Myocyte (in vitro differentiated cells): ENCODE results near the gene TERB1. TPM values are rescaled to one million over a fixed set of nuclear protein-coding genes. Genes with fewer than 3 reads are reported as not detected.

Experiments
- DNase-seq: peaks from one replicate; pipeline ENCODE4 v3.0.0-alpha.2; 2012; ENCODE audit warnings: low read depth
- total RNA-seq: library from RNA; depleted of rRNA; stranded (reverse); fragments of >200 nt; gene quantifications from 2 replicates; pipeline ENCODE4 v1.2.3, GENCODE V29; 2014

Gene TERB1
- total RNA-seq, 1 donor from 2014 or later = not detected

DNA sequence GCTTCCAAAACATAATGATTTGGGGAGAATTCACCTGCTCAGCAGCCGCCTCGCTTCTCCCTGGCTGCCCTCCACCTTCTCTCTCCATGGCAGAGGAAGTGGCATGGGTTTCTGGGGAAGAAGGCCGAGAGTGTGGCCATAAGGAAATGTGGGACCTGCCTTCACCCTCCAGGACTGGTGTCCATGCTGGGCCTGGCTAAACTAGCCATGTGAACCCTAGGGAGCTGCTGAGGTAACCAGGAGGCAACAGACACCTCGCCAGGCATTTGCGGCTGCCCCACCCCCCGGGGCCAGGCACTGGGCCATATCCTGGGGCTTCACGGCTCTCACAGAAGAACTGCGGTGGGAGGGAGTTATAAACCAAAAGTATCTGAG is 94.9 kb downstream of the TERB1 start:
- DNase-seq = no peak

GRCh38 chr16:66705790-66706505 is 95.4 kb downstream of the TERB1 start:
- DNase-seq = peak; percentile 47

Other genes starting within 250 kb of the TERB1 start
- 25.4 and 29.8 TPM in 2 replicates for gene CKLF, start 249.0 kb downstream of the TERB1 start, total RNA-seq
- gene CMTM1, start 235.1 kb downstream of the TERB1 start, total RNA-seq = 0.52 and 1.4 TPM in 2 replicates
- not detected in 2 replicates for gene CMTM2, start 222.1 kb downstream of the TERB1 start, total RNA-seq
- gene CMTM3, start 196.9 kb downstream of the TERB1 start, total RNA-seq = 19.0 and 21.2 TPM in 2 replicates
- gene CMTM4, start 104.8 kb downstream of the TERB1 start, total RNA-seq = 10.7 and 10.9 TPM in 2 replicates
- 108 and 137 TPM in 2 replicates for gene DYNC1LI2, start 50.0 kb downstream of the TERB1 start, total RNA-seq
- gene NAE1, start 29.4 kb upstream of the TERB1 start, total RNA-seq = 57.6 and 65.4 TPM in 2 replicates
- gene CA7, start 42.8 kb upstream of the TERB1 start, total RNA-seq = 3.4 and 4.2 TPM in 2 replicates
- 3.5 and 4.6 TPM in 2 replicates for gene PDP2, start 78.9 kb upstream of the TERB1 start, total RNA-seq
- 1.1 TPM in 1 of 2 replicates, not detected in the other for gene CDH16, start 117.3 kb upstream of the TERB1 start, total RNA-seq
- 26.3 and 60.5 TPM in 2 replicates for gene RRAD, start 124.0 kb upstream of the TERB1 start, total RNA-seq
- gene CIAO2B, start 132.8 kb upstream of the TERB1 start, total RNA-seq = 168 and 235 TPM in 2 replicates
- gene CES2, start 133.9 kb upstream of the TERB1 start, total RNA-seq = 70.7 and 81.0 TPM in 2 replicates
- gene CES3, start 159.7 kb upstream of the TERB1 start, total RNA-seq = 1.7 and 1.9 TPM in 2 replicates
- 0.10 and 0.19 TPM in 2 replicates for gene CES4A, start 187.0 kb upstream of the TERB1 start, total RNA-seq
- gene CBFB, start 227.6 kb upstream of the TERB1 start, total RNA-seq = 54.1 and 75.1 TPM in 2 replicates